Naive B cell (primary cell): ENCODE results near the gene PCSK2. TPM values are rescaled to one million over a fixed set of nuclear protein-coding genes. Genes with fewer than 3 reads are reported as not detected.
A peak's percentile ranks its signal among the peaks of the same experiment; 100 is the strongest.

ENCODE experiments used
- ATAC-seq, 2 donors: fragments of 150-1000 bp; cut with Tn5 transposase; 2 replicates each; pipeline ENCODE4 v1.10.0; 2021; ENCODE audit warnings: low read depth in 2 of 2, mild to moderate bottlenecking in 2 of 2, moderate library complexity in 2 of 2
- DNase-seq: peaks from one replicate; pipeline ENCODE4 v3.0.0; 2022
- H3K27ac Mint-ChIP-seq, 6 donors: one replicate each; pipeline ENCODE4 v1.8.0; 2020 to 2022; ENCODE audit warnings: mild to moderate bottlenecking in 6 of 6, mixed read lengths in 6 of 6, moderate library complexity in 5 of 6, inconsistent platforms in 2 of 6
- H3K27me3 Mint-ChIP-seq, 3 donors: one replicate each; pipeline ENCODE4 v1.8.0; 2021 to 2022; ENCODE audit warnings: mixed read lengths in 3 of 3, mild to moderate bottlenecking in 1 of 3
- H3K36me3 Mint-ChIP-seq, 2 donors: one replicate each; pipeline ENCODE4 v1.8.0; 2020 to 2022; ENCODE audit warnings: mixed read lengths in 2 of 2, inconsistent platforms in 1 of 2, mild to moderate bottlenecking in 1 of 2
- H3K4me1 Mint-ChIP-seq, 3 donors: one replicate each; pipeline ENCODE4 v1.8.0; 2020 to 2022; ENCODE audit warnings: mixed read lengths in 3 of 3, inconsistent platforms in 1 of 3, mild to moderate bottlenecking in 1 of 3, moderate library complexity in 1 of 3
- H3K4me3 Mint-ChIP-seq, 8 donors: one replicate each; pipeline ENCODE4 v1.8.0; 2020 to 2022; ENCODE audit warnings: mild to moderate bottlenecking in 8 of 8, mixed read lengths in 8 of 8, moderate library complexity in 8 of 8, inconsistent platforms in 2 of 8
- H3K9me3 Mint-ChIP-seq, 7 donors: one replicate each; pipeline ENCODE4 v1.8.0; 2020 to 2022; ENCODE audit warnings: mixed read lengths in 7 of 7, mild to moderate bottlenecking in 5 of 7, inconsistent platforms in 2 of 7, moderate library complexity in 1 of 7
- polyA plus RNA-seq, 6 donors: library from polyadenylated mRNA; unstranded; fragments of 300-500 nt; fragmentation: Illumina TruSeq; gene quantifications; one replicate each; pipeline ENCODE4 v1.2.3, GENCODE V29; 2021; ENCODE audit warnings: low read depth in 6 of 6

Gene PCSK2
- polyA plus RNA-seq, 6 donors from 2014 or later: not detected

DNA sequence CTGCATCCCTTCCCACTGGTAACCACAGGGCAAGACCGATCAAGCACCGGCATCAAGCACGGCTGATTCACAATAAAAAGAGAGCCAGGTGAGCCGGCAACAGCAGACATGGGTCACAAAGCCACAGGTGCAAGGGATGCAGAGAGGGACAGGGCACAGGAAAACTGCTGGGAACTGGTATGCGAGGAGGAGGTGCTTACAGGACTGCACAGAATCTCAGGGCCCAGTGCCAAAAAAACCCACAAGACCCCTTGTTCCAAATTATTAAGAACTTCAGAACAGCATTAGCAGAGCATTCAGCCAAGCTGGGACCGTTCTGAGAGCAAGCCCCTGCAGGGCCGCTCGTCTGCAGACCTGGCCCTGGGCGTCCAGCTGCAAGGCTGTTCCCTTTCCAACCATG lies 269.0 kb downstream of the PCSK2 start:
- Mint-ChIP-seq H3K4me1 (no peaks in the 10 kb centered on the region), H3K36me3 (no peaks in the 10 kb centered on the region), H3K27ac (no peak overlapping the region), H3K27me3 (peaks cover 4 to 45% (median 42%) of the 10 kb centered on the region in 3 donors), H3K4me3 (no peak overlapping the region), H3K9me3 (peaks cover 0 to 5% (median 0%) of the 10 kb centered on the region in 7 donors)
- DNase-seq: no peak
- no peak for ATAC-seq

DNA sequence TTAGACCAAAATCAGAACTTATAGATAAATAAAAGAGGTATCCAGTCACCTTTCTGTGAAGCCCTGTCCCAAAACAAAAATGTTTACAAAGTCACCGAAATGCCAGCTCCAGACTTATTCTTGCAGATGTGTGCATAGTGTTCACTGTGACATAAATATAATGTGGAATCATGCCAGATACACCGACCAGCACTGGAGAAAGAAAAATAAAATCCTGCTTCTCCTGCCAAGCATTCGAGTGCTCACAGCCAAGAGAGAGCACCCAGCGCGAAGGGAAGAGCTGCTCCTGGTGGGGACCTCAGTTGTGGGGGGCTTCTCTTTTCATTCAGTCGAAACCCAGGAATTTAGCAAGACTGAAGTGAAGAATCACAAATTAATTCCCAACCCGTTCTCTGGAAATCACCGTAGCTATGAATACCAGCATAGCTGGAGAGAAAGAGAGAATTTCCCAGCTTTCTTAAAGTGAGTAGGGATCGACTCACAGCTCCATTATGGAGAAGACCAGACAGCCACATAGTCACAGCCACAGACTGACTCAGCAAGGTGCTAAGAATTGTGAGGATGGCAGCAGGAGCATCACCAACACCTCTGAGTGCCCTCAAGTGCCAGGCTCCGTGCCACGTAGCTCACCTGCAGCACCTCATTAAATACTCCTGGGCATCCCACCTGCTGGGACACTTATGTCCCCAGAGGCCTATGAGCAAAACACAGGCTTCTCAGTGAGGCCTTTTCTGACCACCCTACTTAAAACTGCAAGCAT lies 271.2 kb downstream of the PCSK2 start:
- Mint-ChIP-seq H3K4me1 (no peaks in the 10 kb centered on the region), H3K27ac (peak overlapping the region in 1 of 6 donors; percentile 12), H3K27me3 (peaks cover 4 to 56% (median 39%) of the 10 kb centered on the region in 3 donors), H3K36me3 (no peaks in the 10 kb centered on the region), H3K9me3 (peaks cover 0 to 5% (median 0%) of the 10 kb centered on the region in 7 donors), H3K4me3 (no peak overlapping the region)
- ATAC-seq: no peak
- no peak for DNase-seq

DNA sequence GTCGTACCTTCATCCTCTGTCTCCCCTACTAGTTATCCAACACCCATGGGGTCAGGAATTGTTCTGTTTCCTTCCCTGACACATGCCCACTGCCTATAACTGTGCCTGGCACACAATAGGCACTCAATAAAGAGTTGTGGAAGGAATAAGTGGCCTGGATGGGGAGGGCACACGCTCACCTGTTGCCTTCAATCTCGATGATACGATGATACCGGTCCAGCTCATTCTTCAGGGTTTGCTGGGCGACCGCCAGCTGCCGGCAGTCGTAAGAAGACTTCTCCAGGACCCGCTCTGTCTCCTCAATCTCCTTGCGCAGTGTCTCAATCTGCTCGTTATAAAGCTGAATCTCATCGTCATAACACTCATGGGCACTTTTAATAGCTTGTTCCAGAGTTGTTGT lies 271.8 kb downstream of the PCSK2 start:
- no peak overlapping the region for H3K4me3 Mint-ChIP-seq
- DNase-seq (no peak), ATAC-seq (no peak)
- no peak overlapping the region for H3K27ac Mint-ChIP-seq
- peaks cover 4 to 56% (median 32%) of the 10 kb centered on the region in 3 donors for H3K27me3 Mint-ChIP-seq
- H3K9me3 Mint-ChIP-seq: no peaks in the 10 kb centered on the region
- no peaks in the 10 kb centered on the region for H3K4me1 Mint-ChIP-seq
- H3K36me3 Mint-ChIP-seq: no peaks in the 10 kb centered on the region

DNA sequence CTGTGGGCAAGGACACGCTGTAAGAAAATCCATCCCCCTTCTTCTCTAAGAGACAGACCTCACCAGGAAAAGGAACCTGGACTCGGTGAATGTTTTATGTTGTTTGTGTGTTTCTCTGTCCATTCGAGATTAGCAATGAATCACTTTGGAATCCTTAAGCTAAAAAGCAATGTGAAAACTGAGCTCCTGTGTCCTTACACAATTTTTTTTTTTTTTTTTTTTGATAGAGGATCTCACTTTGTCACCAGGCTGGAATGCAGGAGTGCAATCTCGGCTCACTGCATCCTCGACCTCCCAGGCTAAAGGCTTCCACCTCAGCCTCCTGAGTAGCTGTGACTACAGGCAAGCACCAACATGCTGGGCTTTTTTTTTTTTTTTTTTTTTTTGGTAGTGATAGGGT lies 272.2 kb downstream of the PCSK2 start:
- no peaks in the 10 kb centered on the region for H3K9me3 Mint-ChIP-seq
- DNase-seq (no peak), ATAC-seq (no peak)
- H3K4me3 Mint-ChIP-seq: no peak overlapping the region
- peaks cover 4 to 54% (median 31%) of the 10 kb centered on the region in 3 donors for H3K27me3 Mint-ChIP-seq
- H3K4me1 Mint-ChIP-seq: no peaks in the 10 kb centered on the region
- H3K36me3 Mint-ChIP-seq: no peaks in the 10 kb centered on the region
- no peak overlapping the region for H3K27ac Mint-ChIP-seq

DNA sequence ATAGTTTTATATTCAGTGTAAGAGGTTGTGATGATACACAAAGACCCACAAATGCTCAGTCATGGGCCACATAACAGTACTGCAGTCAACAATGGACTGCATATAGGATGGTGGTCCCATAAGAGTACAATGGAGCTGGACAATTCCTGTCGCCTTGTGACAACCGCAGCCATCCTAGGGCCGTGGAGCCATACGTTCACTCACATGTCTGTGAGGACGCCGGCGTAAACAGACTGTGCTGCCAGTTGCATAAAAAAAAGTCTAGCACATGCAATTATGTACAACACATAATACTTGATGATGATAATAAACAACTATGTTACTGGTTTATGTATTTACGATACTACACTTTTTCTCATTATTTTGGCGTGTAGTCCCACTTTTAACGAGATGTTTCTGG lies 273.4 kb downstream of the PCSK2 start:
- H3K4me1 Mint-ChIP-seq: peaks cover 5 to 10% (median 7%) of the 10 kb centered on the region in 3 donors
- DNase-seq (no peak), ATAC-seq (no peak)
- H3K27me3 Mint-ChIP-seq: peaks cover 0 to 42% (median 20%) of the 10 kb centered on the region in 3 donors
- H3K27ac Mint-ChIP-seq: no peak overlapping the region
- no peaks in the 10 kb centered on the region for H3K36me3 Mint-ChIP-seq
- H3K9me3 Mint-ChIP-seq: no peaks in the 10 kb centered on the region
- H3K4me3 Mint-ChIP-seq: no peak overlapping the region

DNA sequence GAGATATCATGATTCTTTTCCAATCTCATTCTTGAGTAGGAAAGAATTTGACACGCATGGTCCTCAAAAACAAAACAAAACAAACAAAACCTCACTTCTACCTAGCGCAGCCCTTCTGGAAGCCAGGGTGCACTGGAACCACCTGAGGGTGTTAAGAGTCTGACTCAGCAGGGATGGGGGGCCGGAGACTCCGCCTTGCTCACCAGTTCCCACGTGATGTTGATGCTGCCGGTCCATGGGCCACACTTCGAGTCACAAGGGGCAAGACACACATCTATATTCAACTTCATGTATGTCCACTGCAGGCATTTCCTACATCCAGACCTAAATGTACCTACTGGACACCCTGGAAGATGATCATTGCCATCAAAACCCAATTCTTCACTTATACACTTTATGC lies 274.0 kb downstream of the PCSK2 start:
- no peak overlapping the region for H3K27ac Mint-ChIP-seq
- no peaks in the 10 kb centered on the region for H3K9me3 Mint-ChIP-seq
- H3K4me1 Mint-ChIP-seq: peaks cover 5 to 16% (median 12%) of the 10 kb centered on the region in 3 donors
- H3K27me3 Mint-ChIP-seq: peaks cover 0 to 37% (median 15%) of the 10 kb centered on the region in 3 donors
- no peaks in the 10 kb centered on the region for H3K36me3 Mint-ChIP-seq
- DNase-seq (no peak), ATAC-seq (no peak)
- H3K4me3 Mint-ChIP-seq: no peak overlapping the region

DNA sequence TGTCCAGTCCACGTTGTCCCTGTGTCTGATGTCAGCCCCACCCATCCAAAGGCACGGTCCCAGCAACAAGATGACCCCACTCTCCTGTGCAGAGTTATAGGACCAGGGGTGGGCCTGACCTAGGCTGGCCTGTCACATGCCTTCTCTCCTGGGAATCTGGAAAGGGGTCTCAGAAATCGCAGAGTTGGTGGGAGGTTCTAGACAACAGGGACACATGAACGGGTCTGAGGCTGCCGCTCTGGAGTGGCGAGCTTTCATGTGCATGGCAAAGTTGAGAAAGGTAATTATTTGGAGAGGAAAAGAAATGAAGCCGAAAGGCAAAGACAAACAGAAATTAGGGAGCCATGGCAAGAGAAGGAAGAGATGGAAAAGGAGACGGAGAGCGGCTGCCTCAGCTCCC lies 274.9 kb downstream of the PCSK2 start:
- Mint-ChIP-seq H3K27ac (peak overlapping the region in 1 of 6 donors; percentile 70), H3K36me3 (no peaks in the 10 kb centered on the region), H3K27me3 (peaks cover 0 to 28% (median 11%) of the 10 kb centered on the region in 3 donors), H3K9me3 (no peaks in the 10 kb centered on the region), H3K4me1 (peaks cover 5 to 19% (median 15%) of the 10 kb centered on the region in 3 donors), H3K4me3 (no peak overlapping the region)
- ATAC-seq: no peak
- DNase-seq: no peak

DNA sequence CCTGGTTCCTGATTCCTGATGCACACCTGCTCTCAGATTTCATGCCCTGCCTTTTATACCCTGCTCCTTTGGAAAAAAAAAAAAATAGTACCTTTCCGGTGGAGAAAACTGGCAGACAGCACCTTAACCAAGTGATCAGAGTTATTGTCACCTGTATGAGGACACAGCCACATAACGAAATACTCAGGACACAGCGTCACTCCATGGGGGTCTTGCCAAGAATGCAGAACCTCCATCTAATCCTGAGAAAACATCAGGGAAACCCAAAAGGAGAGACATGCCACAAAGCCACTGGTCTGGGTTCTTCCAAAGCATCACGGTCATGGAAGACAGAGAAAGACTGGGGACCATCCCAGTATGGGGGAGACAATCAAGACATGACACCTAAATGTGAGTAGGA lies 275.3 kb downstream of the PCSK2 start:
- Mint-ChIP-seq H3K27ac (peak overlapping the region in 2 of 6 donors; percentile 32 to 45), H3K27me3 (peaks cover 0 to 25% (median 11%) of the 10 kb centered on the region in 3 donors), H3K36me3 (no peaks in the 10 kb centered on the region), H3K4me1 (peaks cover 5 to 19% (median 15%) of the 10 kb centered on the region in 3 donors), H3K9me3 (no peaks in the 10 kb centered on the region), H3K4me3 (no peak overlapping the region)
- DNase-seq (no peak), ATAC-seq (no peak)

DNA sequence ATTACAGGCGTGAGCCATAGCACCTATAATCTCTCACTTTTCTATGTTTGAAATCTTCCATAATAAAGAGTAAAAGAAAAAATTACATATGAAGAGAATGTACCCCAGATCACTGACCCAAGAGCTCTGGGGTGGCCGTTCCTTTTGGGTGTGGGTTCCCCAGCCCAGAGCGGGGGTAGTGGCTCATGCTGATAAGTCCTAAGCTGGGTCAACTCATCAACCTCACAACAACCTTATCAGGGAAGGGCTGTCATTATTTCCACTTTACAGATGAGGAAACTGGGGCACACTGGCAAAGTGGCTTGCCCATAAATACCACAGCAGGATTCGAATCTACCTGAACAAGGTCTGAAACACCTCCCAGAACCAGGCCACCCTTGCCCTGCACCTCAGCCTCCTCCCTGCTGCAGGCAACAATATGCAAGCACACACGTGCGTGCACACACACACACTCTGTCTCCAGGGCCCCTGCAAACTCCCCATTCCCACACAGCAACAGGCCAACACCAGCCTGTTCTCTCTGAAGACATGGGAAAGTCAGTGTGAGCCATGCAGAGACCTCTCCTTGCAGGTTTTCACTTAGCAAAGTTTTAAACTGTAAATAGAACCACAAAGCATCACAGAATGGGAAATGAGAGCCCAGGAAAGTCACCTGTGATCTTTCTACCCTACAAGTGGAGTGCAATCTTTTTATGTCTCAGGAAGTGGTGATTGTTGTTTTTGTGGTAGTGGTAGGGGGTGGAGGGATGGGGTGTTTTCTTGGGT lies 276.6 kb downstream of the PCSK2 start:
- H3K27me3 Mint-ChIP-seq: peaks cover 0 to 30% (median 14%) of the 10 kb centered on the region in 3 donors
- H3K4me3 Mint-ChIP-seq: peak overlapping the region in 2 of 8 donors; percentile 43 to 70
- no peaks in the 10 kb centered on the region for H3K36me3 Mint-ChIP-seq
- no peak overlapping the region for H3K27ac Mint-ChIP-seq
- H3K9me3 Mint-ChIP-seq: no peaks in the 10 kb centered on the region
- no peak for DNase-seq
- no peak for ATAC-seq
- peaks cover 5 to 19% (median 15%) of the 10 kb centered on the region in 3 donors for H3K4me1 Mint-ChIP-seq

DNA sequence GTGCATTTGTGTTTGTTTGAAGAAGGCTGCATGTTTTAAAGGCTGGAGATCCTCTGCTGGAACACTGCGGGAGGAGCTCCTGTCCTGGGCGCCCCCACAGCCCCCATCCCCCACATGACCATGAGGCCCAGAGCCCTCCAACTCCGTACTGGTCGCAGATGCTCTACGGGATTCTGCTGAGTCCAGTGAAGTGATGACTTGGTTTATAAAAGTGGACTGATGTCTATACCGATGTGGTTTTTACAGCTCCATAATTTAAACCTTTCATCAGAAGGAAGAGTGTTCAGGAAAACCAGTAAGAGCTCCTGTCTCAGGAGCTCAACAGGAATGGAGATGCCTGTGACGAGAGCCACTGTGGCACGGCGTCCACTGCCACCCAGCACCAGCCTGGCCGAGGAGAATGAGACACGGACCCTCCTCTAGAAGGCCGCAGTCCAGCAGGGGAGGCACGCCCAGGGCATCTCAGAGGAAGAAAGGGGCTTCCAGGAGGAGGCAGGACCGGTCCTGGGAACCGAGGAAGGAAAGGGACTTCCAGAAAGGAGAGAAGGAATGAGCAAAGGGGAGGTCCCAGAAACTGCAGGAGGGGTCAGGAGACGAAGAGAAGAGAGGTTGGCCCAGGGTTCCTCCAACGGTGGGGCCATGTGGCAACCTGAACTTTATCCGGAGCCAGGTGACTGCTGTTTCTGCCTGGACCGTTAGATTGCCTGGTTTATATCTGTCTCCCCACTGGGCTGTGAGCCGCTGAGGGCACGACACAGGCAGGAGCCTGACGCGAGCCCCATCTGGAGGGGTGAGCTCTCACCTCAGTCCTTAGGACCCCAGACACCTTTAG lies 277.4 kb downstream of the PCSK2 start:
- no peaks in the 10 kb centered on the region for H3K9me3 Mint-ChIP-seq
- H3K4me1 Mint-ChIP-seq: peaks cover 5 to 19% (median 15%) of the 10 kb centered on the region in 3 donors
- peak overlapping the region in 2 of 6 donors; percentile 76 to 82 for H3K27ac Mint-ChIP-seq
- ATAC-seq: peak; percentile 47 to 49
- no peak for DNase-seq
- peak overlapping the region; percentile 80 to 97 (median 94) for H3K4me3 Mint-ChIP-seq
- H3K27me3 Mint-ChIP-seq: peaks cover 0 to 25% (median 7%) of the 10 kb centered on the region in 3 donors
- H3K36me3 Mint-ChIP-seq: no peaks in the 10 kb centered on the region

DNA sequence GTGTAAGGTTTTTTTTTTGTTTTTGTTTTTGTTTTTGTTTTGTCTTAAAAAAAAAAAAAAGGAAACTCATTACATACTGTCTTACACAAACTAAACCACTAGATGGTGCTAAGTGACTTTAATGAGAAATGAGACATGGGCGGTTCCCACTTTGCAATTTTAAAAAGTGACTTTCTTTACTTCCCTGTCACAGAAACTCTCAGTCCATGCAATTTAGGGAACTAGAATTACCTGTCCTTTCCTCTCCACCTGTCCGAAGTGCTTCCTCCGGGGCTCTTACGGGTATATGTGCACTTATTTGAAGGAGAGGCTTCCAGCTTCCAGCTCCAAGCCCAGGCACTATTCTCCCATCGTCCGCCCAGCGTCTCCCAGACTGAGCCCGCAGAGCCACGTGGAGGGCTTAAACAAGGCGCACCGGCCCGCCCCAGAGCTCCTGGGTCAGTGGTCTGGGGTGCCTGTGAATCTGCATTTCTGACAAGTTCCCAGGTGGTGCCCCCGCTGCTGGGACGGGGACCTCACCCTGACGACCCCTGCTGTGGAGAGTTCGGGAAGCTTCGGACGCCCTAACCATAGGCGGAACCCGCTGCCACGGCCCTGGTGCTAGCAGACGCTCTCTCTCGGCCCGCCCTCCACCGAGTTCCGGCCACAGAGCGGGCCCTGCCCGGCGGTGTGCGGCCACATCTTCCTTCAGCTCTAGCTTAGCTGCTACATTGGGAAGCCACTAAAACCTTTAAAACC lies 278.2 kb downstream of the PCSK2 start:
- no peaks in the 10 kb centered on the region for H3K36me3 Mint-ChIP-seq
- H3K4me3 Mint-ChIP-seq: peak overlapping the region; percentile 80 to 97 (median 94)
- H3K27me3 Mint-ChIP-seq: peaks cover 0 to 29% (median 11%) of the 10 kb centered on the region in 3 donors
- ATAC-seq (peak; percentile 84 to 85), DNase-seq (peak; percentile 65)
- peak overlapping the region in 5 of 6 donors; percentile 36 to 86 (median 58) for H3K27ac Mint-ChIP-seq
- H3K9me3 Mint-ChIP-seq: no peaks in the 10 kb centered on the region
- H3K4me1 Mint-ChIP-seq: peaks cover 5 to 19% (median 15%) of the 10 kb centered on the region in 3 donors

DNA sequence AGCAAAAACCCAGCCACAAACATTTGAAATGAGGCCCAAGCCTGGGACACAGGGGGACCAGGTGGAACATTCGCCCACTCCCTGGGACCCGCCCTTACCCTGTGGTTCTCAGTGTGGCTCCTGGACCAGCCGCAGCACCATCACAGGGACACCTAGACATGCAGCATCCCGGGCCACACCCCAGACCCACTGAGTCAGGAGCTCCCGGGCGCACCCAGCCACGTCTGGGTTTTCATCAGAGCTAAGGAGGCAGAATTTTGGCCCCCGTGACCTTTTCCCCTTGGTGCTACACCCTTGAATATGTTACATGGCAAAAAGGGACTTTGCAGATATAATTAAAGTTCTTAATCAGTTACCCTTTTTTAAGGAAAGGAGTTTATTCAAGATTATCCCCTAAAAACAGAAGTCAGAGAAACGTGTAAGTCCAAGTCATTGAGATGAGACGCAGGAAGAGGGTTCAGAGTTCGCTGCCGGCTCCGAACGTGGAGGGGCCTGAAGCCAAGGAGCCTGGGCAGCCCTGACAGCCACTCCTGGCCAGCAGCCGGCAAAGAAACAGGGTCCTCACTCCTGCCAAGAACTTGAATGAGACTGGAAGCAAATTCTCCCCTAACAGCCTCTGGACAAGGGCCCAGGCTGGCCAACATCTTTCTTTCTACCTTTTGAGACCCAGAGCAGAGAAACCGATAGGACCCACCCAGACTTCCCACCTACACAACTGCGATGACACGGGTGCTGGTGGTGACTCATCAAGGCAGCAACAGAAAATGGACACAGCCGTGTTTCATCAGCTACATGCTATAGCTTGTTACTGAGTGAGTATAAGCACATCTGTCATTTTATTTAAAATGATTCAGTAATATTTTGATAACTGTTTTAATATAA lies 279.0 kb downstream of the PCSK2 start:
- Mint-ChIP-seq H3K4me1 (peaks cover 5 to 19% (median 15%) of the 10 kb centered on the region in 3 donors), H3K27me3 (peaks cover 0 to 27% (median 13%) of the 10 kb centered on the region in 3 donors), H3K36me3 (no peaks in the 10 kb centered on the region), H3K9me3 (no peaks in the 10 kb centered on the region), H3K27ac (peak overlapping the region in 3 of 6 donors; percentile 11 to 79 (median 36)), H3K4me3 (peak overlapping the region; percentile 80 to 97 (median 94))
- no peak for ATAC-seq
- no peak for DNase-seq
